Activated naive CD4-positive, alpha-beta T cell treated with anti-CD3 and anti-CD28 coated beads, Interleukin-2, amount 50 U/mL, for 72 hours (primary cell): ENCODE measurements around the gene WDR82. TPM values are rescaled to one million over a fixed set of nuclear protein-coding genes. Genes with fewer than 3 reads are reported as not detected.
A peak's percentile ranks its signal among the peaks of the same experiment; 100 is the strongest.

Experiments
- ATAC-seq, 2 donors: fragments of 150-1000 bp; cut with Tn5 transposase; 2 replicates each; pipeline ENCODE4 v1.10.0; 2021; ENCODE audit warnings: mild to moderate bottlenecking in 2 of 2, moderate library complexity in 2 of 2
- DNase-seq, 2 donors: peaks; one replicate each; pipeline ENCODE4 v3.0.0; 2021 to 2022; ENCODE audit warnings: low spot score in 2 of 2
- H3K27ac Mint-ChIP-seq, 2 donors: one replicate each; pipeline ENCODE4 v1.8.0; 2022; ENCODE audit warnings: mild to moderate bottlenecking in 2 of 2, mixed read lengths in 2 of 2
- H3K36me3 Mint-ChIP-seq, 2 donors: one replicate each; pipeline ENCODE4 v1.8.0; 2022; ENCODE audit warnings: mixed read lengths in 2 of 2
- H3K9me3 Mint-ChIP-seq, 2 donors: one replicate each; pipeline ENCODE4 v1.8.0; 2022; ENCODE audit warnings: mixed read lengths in 2 of 2
- total RNA-seq, 2 donors: library from RNA; stranded (reverse); gene quantifications; one replicate each; pipeline ENCODE4 v1.2.3, GENCODE V29; 2022

The WDR82 gene, protein sequence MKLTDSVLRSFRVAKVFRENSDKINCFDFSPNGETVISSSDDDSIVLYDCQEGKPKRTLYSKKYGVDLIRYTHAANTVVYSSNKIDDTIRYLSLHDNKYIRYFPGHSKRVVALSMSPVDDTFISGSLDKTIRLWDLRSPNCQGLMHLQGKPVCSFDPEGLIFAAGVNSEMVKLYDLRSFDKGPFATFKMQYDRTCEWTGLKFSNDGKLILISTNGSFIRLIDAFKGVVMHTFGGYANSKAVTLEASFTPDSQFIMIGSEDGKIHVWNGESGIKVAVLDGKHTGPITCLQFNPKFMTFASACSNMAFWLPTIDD
- 100 to 1,000 TPM in 1 of 2 donors, 10 to 100 TPM in 1; 96.6 to 129 TPM for total RNA-seq

DNA sequence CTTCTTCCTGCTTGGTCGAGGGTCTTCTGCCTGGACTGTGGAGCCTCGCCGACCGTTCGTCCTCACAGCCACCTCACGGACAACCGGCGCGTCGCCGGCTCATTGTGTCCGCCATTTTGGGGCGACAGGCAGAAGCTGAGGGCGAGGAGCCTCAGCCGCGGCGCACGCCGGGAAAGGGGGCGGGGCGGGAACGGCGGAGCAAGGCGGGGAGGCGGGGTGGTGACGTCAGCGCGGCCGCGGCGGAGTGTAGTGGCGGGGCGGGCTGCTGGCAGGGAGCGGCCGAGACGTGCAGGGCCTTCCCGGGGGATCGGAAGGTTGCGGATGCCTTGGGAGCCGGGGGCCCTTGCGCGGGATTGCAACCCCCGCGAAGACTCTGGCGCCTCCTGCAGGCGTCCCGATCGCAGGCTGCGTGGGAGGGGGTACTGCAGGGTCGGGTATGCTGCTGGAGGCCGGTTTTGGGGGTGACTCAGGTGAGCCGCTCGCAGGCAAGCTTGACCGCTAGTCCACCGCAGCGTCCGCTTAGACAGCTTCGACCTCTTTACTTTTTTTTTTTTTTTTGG lies at the start of gene WDR82:
WDR82 (minus strand) TSS at position 140 of the 560 bp plus-strand sequence. CDS start 288 bp downstream, outside the sequence.
- Mint-ChIP-seq H3K9me3 (no peaks in the 10 kb centered on the region), H3K36me3 (peaks cover 46 to 60% of the 10 kb centered on the region in 2 donors), H3K27ac (peak within 1 kb of the TSS; percentile 89 to 99)
- peak; percentile 98 to 99 for DNase-seq
- peak; percentile 82 to 85 for ATAC-seq

DNA sequence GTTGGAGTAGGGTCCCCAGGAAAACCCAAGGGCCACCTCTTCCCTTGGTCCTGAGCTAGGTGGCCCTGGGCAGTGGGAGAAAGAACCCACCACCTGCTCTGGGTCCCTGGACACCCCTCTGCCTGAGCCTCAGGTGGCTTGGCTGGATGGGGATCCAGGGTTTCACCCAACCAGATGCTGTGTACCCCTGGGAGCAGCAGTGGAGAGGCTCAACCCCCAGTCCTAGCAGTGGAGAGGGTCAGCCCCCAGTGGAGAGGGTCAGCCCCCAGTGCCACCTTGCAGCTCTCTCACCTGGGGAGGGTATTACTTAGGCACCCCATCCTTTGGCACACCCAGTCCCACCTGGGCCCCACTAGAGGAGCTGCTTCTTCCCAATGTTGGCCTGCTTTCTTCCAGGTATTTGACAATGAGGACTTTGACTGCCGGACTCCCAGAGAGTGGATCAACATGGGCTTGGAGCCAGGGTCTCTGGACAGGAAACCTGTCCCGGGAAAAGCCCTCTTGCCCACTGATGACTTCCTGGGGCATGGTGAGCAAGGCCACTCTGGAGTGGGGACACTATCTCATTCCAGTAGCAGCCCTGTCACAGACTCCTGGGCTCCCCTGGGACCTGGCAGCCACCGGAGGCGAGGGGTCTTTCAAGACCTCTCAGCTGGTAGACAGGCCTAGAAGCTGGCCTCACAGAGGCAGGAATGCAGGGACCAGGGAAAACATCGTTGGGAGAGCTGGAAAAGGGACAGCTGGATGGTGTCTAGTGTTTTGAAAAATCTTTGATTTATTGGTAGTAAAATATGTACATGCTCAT lies 49.2 kb upstream of the WDR82 start:
- no peaks in the 10 kb centered on the region for H3K9me3 Mint-ChIP-seq
- no peak for DNase-seq
- no peaks in the 10 kb centered on the region for H3K36me3 Mint-ChIP-seq
- H3K27ac Mint-ChIP-seq, result no peak overlapping the region
- ATAC-seq, result no peak

DNA sequence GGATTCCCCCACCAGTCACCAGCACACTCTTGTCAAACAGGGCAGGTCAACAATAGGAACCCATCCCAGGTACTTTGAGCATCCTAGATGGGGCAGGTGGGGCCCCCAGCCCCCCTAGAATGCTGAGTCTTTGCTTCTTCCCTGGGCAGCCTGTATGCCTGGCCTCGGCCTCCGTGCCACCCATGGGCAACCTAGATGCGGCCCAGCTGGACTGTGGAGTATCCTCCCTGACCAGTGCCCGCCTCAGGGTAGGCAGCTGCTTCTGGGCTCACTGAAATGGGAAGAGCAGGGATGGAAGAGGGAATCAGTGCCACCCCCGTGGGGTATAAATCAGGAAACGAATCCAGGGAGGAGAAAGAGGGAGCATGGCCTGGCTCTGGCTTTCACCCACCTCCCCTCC lies 48.5 kb upstream of the WDR82 start:
- Mint-ChIP-seq H3K9me3 (no peaks in the 10 kb centered on the region), H3K36me3 (no peaks in the 10 kb centered on the region), H3K27ac (no peak overlapping the region)
- DNase-seq, result no peak
- no peak for ATAC-seq

- Mint-ChIP-seq H3K27ac (no peak overlapping the region), H3K36me3 (no peaks in the 10 kb centered on the region)
- no peak for DNase-seq
Observed at GRCh38 chr3:52325686-52326085, 47.2 kb upstream of the WDR82 start.

DNA sequence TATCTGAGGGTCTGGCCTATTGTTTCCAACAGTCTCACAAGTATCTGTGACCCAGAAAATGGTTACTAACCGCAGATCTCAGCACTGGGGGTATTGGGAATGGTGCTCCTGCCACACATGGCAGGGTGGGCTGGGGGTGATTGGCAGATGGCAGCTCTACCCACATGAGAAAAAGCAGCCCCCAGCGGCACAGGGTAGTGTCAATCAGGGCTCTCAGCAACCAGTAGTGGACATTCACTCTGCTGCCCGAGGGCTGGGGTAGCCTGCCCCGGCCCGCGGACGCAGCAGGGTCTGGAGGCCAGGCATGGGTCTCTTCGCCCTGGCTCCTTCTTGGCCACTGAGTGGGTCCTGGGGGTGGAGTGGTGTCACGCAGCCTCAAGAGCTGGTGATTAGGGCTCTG lies 46.2 kb upstream of the WDR82 start:
- Mint-ChIP-seq H3K27ac (peak overlapping the region in 1 of 2 donors; percentile 30), H3K36me3 (no peaks in the 10 kb centered on the region), H3K9me3 (no peaks in the 10 kb centered on the region)
- no peak for ATAC-seq
- no peak for DNase-seq

More at GRCh38 chr3:52325686-52326085, 47.2 kb upstream of the WDR82 start:
- no peaks in the 10 kb centered on the region for H3K9me3 Mint-ChIP-seq
- no peak for ATAC-seq

GRCh38 chr3:52323526-52324295 lies 45.3 kb upstream of the WDR82 start:
- ATAC-seq (no peak), DNase-seq (no peak)
- Mint-ChIP-seq H3K9me3 (no peaks in the 10 kb centered on the region), H3K27ac (peak overlapping the region; percentile 34 to 42), H3K36me3 (no peaks in the 10 kb centered on the region)

DNA sequence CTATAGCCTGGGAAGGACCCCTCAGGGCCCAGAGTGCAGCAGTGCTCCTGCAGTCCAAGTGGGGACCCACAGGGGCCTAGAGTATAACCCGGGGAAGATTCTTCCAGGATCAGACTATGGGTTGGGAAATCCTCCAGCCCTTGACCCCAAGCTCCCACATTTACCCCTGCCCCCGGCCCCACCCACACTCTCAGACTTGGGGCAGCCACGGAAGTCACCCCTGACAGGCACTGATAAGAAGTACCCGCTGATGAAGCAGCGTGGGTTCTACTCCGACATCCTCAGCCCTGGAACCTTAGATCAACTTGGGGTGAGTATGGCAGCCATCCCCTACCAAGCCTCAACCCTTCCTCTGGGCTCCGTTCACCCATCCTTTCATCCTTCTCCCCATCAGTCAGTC lies 44.0 kb upstream of the WDR82 start:
- ATAC-seq (no peak), DNase-seq (no peak)
- H3K36me3 Mint-ChIP-seq, result no peaks in the 10 kb centered on the region
- peak overlapping the region in 1 of 2 donors; percentile 42 for H3K27ac Mint-ChIP-seq
- no peaks in the 10 kb centered on the region for H3K9me3 Mint-ChIP-seq

DNA sequence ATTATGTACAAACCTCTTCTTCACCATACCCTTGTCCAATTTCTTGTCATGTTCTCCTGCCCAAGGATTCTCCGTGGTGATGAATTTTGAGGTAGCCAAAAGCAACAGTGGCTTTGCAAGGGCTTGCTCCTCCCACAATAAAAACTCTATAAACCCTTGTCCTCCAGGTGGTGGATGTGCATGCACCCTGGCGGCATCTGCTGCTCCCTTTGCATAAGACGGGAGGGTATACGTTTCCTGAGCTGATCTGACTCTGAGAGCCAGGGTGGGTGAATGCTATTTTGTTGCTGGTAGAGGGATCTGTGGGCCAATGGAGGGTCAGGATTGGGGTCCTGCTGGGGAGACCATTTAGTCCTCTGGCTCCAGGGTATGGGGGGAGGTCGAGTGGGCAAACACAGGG lies 43.0 kb upstream of the WDR82 start:
- Mint-ChIP-seq H3K27ac (no peak overlapping the region), H3K36me3 (no peaks in the 10 kb centered on the region), H3K9me3 (no peaks in the 10 kb centered on the region)
- DNase-seq (no peak), ATAC-seq (no peak)

DNA sequence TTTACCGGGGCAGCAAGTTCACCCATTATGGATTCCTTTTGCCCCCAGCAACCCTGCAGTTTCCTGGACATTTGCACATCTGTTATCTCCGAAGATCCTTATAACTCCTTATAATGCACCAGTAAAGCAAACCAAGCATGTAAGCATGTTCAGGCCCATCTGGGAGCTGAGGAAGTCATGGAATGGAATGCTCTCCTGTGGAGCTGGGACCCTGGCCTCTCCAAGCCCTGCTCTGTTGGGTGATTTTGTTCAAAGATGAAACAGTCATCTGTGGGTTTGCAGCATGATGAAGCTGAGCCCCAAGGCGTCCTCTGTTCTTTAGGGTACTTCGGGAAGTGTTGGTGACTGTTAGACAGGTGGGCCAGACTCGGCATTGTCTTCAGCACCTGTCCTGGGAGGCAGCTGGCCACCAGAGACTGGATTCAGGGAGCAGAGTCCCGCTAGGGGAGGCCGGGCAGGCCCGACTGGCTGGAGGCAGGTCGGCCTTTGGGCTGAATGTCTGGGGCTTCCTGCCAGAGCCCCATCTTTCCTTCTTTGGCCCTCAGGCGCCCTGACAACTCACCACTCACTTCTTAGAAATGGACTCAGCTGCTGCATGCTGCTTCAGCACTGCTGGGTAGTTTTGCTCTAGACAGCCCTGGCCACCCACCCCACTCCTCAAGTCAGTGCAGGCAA lies 41.6 kb upstream of the WDR82 start:
- Mint-ChIP-seq H3K27ac (peak overlapping the region in 1 of 2 donors; percentile 23), H3K36me3 (no peaks in the 10 kb centered on the region), H3K9me3 (no peaks in the 10 kb centered on the region)
- no peak for ATAC-seq
- no peak for DNase-seq

DNA sequence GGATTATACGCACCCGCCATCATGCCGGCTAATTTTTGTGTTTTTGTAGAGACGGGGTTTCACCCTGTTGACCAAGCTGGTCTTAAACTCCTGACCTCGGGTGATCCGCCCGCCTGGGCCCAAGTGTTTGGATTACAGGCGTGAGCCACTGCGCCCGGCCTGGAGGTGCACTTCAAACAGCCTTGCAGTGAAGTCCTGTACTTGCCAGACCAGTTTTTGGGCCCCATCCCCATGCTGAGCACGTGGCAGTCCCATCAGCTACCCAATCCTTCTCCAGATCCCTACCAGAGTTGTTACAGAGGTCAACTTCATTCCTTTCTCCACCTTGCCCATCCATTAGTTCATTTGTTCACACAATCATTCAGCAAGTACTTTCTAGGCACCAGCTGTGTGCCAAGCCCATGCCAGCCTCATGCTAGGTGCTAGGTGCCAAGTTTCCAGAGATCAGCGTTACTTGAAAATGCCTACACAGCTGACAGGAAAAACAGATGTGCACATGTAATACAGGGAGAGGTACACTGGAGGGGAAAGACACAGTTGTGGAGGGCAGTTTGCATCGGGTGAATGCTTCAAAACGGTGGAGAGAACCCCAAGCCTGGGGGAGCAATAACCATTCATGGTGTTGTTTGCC lies 39.9 kb upstream of the WDR82 start:
- Mint-ChIP-seq H3K36me3 (no peaks in the 10 kb centered on the region), H3K27ac (no peak overlapping the region), H3K9me3 (no peaks in the 10 kb centered on the region)
- no peak for DNase-seq
- no peak for ATAC-seq

GRCh38 chr3:52317208-52318000 lies 39.0 kb upstream of the WDR82 start:
- DNase-seq, result peak; percentile 61 to 68
- Mint-ChIP-seq H3K9me3 (no peaks in the 10 kb centered on the region), H3K27ac (peak overlapping the region; percentile 27 to 65), H3K36me3 (no peaks in the 10 kb centered on the region)
- peak; percentile 84 to 97 for ATAC-seq

- Mint-ChIP-seq H3K36me3 (no peaks in the 10 kb centered on the region), H3K27ac (peak within 1 kb of the TSS; percentile 29 to 65), H3K9me3 (no peaks in the 10 kb centered on the region)
- DNase-seq (no peak), ATAC-seq (no peak)
Observed at GRCh38 chr3:52315977-52316764, 37.7 kb upstream of the WDR82 start, which contains the start of gene DNAH1. Gene DNAH1, plus strand, starts transcription at chr3:52316319. Its CDS starts 6,124 bp downstream, at chr3:52322443.

- peak overlapping the region; percentile 44 to 70 for H3K27ac Mint-ChIP-seq
- DNase-seq, result no peak
- no peak for ATAC-seq
- no peaks in the 10 kb centered on the region for H3K9me3 Mint-ChIP-seq
- no peaks in the 10 kb centered on the region for H3K36me3 Mint-ChIP-seq
Observed at GRCh38 chr3:52315006-52315405, 36.6 kb upstream of the WDR82 start.

DNA sequence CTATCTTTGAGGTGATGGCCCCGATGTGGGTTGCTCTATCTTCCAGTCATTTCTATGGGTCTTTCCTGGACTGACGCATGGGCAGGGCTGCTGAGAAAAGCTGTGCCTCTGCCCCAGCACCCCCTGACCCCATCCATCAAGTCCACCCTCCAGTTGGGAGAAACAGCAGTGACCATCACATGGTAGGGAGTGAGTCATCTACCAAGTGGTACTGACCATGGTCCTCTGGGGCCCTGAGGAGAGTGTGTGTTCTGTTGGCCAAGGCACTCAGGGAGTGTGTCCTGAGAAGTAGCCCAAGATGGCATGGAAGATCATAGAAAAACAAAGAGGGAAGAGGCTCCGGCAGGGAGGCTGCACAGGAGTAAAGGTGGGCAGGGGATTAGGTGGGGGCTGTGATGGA lies 36.0 kb upstream of the WDR82 start:
- Mint-ChIP-seq H3K27ac (peak overlapping the region; percentile 70 to 74), H3K36me3 (no peaks in the 10 kb centered on the region), H3K9me3 (no peaks in the 10 kb centered on the region)
- DNase-seq, result no peak
- no peak for ATAC-seq
